GM11168 (cell line): Measurements from ENCODE around the gene TDRD9.

Experiments used
- in situ Hi-C: fragments of 300-500 bp; cut with MboI; formaldehyde crosslinking; loops from one replicate; pipeline ENCODE4 v1.12.0; 2022; ENCODE audit warnings: low sequenced_read_pairs; ENCODE audit not compliant: unreplicated experiment

TDRD9 gene

GRCh38 chr14:104098272-104099095, 170.2 kb downstream of the TDRD9 start:
- in situ Hi-C loops, result no loop called here

GRCh38 chr14:104099096-104100041, 171.1 kb downstream of the TDRD9 start:
- in situ Hi-C loops, result no loop called here

GRCh38 chr14:104100171-104101085, 172.2 kb downstream of the TDRD9 start:
- in situ Hi-C loops, result no loop called here

- in situ Hi-C loops, result no loop called here
Measured at GRCh38 chr14:104101086-104101621, 172.9 kb downstream of the TDRD9 start.

GRCh38 chr14:104101651-104102281, 173.5 kb downstream of the TDRD9 start:
- in situ Hi-C loops, result no loop called here
